ENCODE data around the gene PTPRCAP. TPM values are rescaled to one million over a fixed set of nuclear protein-coding genes. Genes with fewer than 3 reads are reported as not detected.

Gene PTPRCAP
- total and polyA plus RNA-seq, 9 of the 15 experiments (the other 6 are each of a cell fraction or from before 2014, with no cell fraction given) = 0.22 to 2.0 (median 1.1) TPM; not detected in 4

- TF ChIP-seq EWSR1 (IDR thresholded peaks at IDR 0.05; ENCODE audit: borderline replicate concordance, low read depth, partially characterized antibody) = no peak
- no peak for TF ChIP-seq NR4A1 (CRISPR knock-in tag; IDR thresholded peaks at IDR 0.05)
- TF ChIP-seq NR4A1 (tag; IDR thresholded peaks at IDR 0.05) = no peak
- TF ChIP-seq, protein P1, sequence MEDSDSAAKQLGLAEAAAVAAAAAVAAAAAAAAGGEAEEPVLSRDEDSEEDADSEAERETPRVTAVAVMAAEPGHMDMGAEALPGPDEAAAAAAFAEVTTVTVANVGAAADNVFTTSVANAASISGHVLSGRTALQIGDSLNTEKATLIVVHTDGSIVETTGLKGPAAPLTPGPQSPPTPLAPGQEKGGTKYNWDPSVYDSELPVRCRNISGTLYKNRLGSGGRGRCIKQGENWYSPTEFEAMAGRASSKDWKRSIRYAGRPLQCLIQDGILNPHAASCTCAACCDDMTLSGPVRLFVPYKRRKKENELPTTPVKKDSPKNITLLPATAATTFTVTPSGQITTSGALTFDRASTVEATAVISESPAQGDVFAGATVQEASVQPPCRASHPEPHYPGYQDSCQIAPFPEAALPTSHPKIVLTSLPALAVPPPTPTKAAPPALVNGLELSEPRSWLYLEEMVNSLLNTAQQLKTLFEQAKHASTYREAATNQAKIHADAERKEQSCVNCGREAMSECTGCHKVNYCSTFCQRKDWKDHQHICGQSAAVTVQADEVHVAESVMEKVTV (CRISPR knock-in tag; IDR thresholded peaks at IDR 0.05) = no peak
- TF ChIP-seq SNIP1 (IDR thresholded peaks at IDR 0.05; ENCODE audit: low read depth) = no peak
- TF ChIP-seq CBFA2T2 (conservative IDR thresholded peaks at IDR 0.05) = no peak
- TF ChIP-seq BMI1 (IDR thresholded peaks at IDR 0.05; ENCODE audit: low read length) = no peak
- no peak for TF ChIP-seq PTRF (tag; IDR thresholded peaks at IDR 0.05)
- peak; percentile 8; the same call in 1 of the 2 replicates for TF ChIP-seq RB1 (IDR thresholded peaks at IDR 0.05; ENCODE audit: low read depth)
- TF ChIP-seq ZBTB7A (IDR thresholded peaks at IDR 0.05; ENCODE audit: borderline replicate concordance, control insufficient read depth, low read depth, low read length) = no peak
- no peak for TF ChIP-seq RFX1 (IDR thresholded peaks at IDR 0.05)
- TF ChIP-seq RAD21 (CRISPR knock-in tag; conservative IDR thresholded peaks at IDR 0.05 in 1 of 2, IDR thresholded peaks at IDR 0.05 in 1 of 2) = peak in 1 of 2 experiments; percentile 35; a peak in 1 of 4 replicates
- no peak for TF ChIP-seq SMAD1 (IDR thresholded peaks at IDR 0.05; ENCODE audit: low read depth, low read length, partially characterized antibody)
- TF ChIP-seq, protein P2, sequence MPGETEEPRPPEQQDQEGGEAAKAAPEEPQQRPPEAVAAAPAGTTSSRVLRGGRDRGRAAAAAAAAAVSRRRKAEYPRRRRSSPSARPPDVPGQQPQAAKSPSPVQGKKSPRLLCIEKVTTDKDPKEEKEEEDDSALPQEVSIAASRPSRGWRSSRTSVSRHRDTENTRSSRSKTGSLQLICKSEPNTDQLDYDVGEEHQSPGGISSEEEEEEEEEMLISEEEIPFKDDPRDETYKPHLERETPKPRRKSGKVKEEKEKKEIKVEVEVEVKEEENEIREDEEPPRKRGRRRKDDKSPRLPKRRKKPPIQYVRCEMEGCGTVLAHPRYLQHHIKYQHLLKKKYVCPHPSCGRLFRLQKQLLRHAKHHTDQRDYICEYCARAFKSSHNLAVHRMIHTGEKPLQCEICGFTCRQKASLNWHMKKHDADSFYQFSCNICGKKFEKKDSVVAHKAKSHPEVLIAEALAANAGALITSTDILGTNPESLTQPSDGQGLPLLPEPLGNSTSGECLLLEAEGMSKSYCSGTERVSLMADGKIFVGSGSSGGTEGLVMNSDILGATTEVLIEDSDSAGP (CRISPR knock-in tag; IDR thresholded peaks at IDR 0.05) = no peak
- TF ChIP-seq IRF1 (CRISPR knock-in tag; IDR thresholded peaks at IDR 0.05; ENCODE audit: borderline replicate concordance) = no peak
- TF ChIP-seq, protein P3, sequence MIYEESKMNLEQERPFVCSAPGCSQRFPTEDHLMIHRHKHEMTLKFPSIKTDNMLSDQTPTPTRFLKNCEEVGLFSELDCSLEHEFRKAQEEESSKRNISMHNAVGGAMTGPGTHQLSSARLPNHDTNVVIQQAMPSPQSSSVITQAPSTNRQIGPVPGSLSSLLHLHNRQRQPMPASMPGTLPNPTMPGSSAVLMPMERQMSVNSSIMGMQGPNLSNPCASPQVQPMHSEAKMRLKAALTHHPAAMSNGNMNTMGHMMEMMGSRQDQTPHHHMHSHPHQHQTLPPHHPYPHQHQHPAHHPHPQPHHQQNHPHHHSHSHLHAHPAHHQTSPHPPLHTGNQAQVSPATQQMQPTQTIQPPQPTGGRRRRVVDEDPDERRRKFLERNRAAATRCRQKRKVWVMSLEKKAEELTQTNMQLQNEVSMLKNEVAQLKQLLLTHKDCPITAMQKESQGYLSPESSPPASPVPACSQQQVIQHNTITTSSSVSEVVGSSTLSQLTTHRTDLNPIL (CRISPR knock-in tag; IDR thresholded peaks at IDR 0.05) = no peak
- TF ChIP-seq NFIX (CRISPR knock-in tag; IDR thresholded peaks at IDR 0.05; ENCODE audit: low read depth) = no peak
- TF ChIP-seq SMARCC2 (IDR thresholded peaks at IDR 0.05; ENCODE audit: low read depth) = no peak
- TF ChIP-seq NR3C1 (CRISPR knock-in tag; IDR thresholded peaks at IDR 0.05) = no peak
- no peak for TF ChIP-seq SMARCB1 (IDR thresholded peaks at IDR 0.05; ENCODE audit: insufficient read length, low read depth)
- no peak for TF ChIP-seq ADNP (tag; IDR thresholded peaks at IDR 0.05)
- no peak for TF ChIP-seq ZNF699 (CRISPR knock-in tag; IDR thresholded peaks at IDR 0.05; ENCODE audit: insufficient replicate concordance)
- no peak for TF ChIP-seq KLF13 (tag; IDR thresholded peaks at IDR 0.05; ENCODE audit: borderline replicate concordance, low read depth)
- no peak for TF ChIP-seq KAT7 (CRISPR knock-in tag; IDR thresholded peaks at IDR 0.05; ENCODE audit: borderline replicate concordance)
Measured at GRCh38 chr11:67406969-67407687, 30.4 kb downstream of the PTPRCAP start (continued).
